ENCODE measurements around the gene ARMC2.

GRCh38 chr6:108904741-108905140 is 56.5 kb downstream of the ARMC2 start:
- TF ChIP-seq, protein P1, sequence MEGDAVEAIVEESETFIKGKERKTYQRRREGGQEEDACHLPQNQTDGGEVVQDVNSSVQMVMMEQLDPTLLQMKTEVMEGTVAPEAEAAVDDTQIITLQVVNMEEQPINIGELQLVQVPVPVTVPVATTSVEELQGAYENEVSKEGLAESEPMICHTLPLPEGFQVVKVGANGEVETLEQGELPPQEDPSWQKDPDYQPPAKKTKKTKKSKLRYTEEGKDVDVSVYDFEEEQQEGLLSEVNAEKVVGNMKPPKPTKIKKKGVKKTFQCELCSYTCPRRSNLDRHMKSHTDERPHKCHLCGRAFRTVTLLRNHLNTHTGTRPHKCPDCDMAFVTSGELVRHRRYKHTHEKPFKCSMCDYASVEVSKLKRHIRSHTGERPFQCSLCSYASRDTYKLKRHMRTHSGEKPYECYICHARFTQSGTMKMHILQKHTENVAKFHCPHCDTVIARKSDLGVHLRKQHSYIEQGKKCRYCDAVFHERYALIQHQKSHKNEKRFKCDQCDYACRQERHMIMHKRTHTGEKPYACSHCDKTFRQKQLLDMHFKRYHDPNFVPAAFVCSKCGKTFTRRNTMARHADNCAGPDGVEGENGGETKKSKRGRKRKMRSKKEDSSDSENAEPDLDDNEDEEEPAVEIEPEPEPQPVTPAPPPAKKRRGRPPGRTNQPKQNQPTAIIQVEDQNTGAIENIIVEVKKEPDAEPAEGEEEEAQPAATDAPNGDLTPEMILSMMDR (IDR thresholded peaks at IDR 0.05) = no peak
- no peak for TF ChIP-seq EP300 (IDR thresholded peaks at IDR 0.05)

All from tibial nerve (tissue), 4 donors.